ENCODE results near the gene P3H2. TPM values are rescaled to one million over a fixed set of nuclear protein-coding genes. Genes with fewer than 3 reads are reported as not detected.

The P3H2 gene
- total RNA-seq, 1 experiment from 2014 or later, result 0.03 TPM

DNA sequence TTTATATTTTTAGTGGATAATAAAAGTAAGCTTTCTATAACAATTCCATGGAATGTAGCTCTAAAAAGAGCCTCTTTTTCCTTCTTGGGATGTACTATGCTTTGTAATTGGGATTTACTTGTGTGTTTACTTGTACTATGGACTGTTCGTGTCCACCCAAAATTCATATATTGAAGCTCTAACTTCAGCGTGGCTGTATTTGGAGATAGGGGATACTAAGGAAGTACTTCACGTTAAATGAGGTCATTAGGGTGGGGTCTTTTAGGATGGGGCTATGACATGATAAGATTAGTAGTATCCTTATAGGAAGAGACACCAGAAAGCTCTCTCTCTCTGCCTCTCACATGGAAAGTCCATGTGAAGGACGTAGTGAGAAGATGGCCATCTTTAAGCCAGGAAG, 64.9 kb downstream of the P3H2 start:
- no peak for DNase-seq (ENCODE audit: low read depth)

DNA sequence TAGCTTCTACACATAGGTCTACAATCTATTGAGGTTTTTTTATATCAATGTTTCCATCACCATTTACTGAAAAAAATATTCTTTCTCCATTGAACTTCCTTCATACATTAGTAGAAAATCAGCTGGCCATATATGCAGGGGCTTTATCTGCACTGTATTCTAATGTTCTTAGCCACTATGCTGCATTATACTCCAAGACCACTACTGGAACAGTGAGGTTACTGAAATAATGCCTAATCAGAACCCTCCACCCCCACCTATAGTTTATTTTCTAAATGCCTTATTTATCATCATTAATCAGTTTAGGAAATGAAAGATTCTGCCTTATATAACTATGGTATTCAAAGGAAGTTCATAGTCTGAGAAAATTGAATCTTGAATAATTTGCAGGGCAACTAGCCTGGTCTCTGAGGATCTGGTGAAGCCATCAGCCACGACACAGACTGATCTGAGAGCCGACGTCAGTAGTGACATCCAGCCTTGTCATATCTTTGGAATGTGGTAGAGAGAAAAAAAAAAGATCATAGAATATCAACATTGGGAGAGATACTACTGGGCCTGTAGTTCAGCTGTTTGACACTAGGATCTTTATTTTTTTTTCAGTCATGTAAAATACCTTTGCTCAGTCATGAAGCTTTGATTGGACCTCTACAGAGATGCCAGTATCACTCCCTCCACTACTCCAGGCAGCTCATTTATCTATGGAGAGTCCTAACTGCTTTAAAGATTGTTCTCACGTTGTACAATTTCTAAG, 66.6 kb downstream of the P3H2 start:
- DNase-seq (ENCODE audit: low read depth), result peak; percentile 92

DNA sequence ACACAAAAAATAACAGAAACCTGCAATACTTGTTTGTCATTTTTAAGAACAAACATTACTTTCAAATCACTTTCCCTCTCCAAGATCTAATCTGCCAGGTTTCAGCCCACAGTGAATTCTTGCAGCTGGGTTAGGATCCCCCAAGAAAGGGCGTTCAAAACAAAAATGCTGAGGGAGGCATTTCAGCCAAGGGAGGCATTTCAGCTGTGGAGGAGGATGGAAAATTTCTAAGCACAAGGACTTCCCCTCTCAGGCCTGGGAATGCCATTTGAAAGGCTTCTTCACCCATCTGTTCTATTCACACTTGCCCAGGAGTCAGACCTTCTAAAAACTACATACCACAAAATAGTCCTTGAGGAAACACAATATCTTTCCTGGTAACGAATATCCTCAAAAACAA, 69.1 kb downstream of the P3H2 start:
- no peak for DNase-seq (ENCODE audit: low read depth)

DNA sequence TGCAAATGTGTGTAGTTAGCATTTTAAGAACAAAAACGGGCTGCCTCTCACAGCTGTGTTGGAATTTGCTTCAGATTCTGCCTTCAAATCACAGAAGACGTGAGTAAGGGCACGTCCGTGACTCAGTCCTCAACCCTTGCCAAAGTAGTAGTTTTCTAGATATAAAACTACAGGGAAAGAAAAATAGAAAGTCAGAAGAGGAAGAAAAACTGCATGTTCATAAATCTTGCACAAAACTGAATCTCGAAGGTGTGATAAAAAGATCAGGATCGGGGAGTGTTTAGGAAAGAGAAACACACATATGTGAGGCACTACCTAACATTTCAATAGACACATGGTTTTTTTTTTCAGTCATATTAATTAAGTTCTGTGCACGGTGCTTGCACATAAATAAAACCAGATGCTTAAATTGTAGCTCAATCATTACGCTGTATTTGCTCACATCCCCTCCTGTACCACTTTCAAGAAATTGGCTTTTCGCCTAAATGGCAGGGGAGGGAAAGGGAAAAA, 71.7 kb downstream of the P3H2 start:
- peak; percentile 42 for DNase-seq (ENCODE audit: low read depth)

DNA sequence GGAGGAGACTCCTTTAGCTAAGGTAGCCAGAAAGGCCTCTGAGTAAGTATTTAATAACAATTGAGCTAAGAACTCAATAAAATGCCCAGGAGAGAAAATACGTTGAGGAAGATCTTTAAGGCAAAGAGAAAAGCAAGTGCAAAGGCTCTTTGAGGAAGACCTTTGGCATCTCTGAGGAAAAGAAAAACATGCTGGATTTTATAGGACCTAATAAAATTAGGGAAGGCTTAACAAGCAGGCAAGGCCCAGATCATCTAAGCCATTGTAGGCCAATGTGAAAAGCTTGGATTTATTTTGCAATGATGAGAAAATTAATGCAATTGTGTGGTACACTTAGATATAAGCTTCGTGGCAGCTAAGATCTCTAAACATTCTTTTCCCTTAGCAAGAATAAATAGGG, 75.7 kb downstream of the P3H2 start:
- DNase-seq (ENCODE audit: low read depth), result no peak

DNA sequence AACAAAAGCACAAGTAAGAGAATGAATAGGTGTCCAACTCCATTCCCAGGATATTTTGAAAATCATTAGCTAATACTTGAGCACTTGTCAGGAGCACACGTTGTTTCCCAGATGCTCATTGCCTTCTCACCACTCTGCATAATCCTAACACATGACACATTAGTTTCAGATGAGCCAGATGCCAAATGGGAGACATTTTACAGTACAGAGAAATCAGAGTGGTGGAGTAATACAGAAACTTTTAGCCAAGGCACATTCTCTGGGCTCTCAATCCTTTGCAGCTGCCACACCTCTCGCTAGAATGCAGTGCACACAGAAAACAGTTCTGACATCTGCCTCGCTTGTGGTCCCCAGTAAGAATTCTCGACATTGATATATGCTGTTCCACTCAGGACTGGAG, 76.6 kb downstream of the P3H2 start:
- DNase-seq (ENCODE audit: low read depth), result no peak

DNA sequence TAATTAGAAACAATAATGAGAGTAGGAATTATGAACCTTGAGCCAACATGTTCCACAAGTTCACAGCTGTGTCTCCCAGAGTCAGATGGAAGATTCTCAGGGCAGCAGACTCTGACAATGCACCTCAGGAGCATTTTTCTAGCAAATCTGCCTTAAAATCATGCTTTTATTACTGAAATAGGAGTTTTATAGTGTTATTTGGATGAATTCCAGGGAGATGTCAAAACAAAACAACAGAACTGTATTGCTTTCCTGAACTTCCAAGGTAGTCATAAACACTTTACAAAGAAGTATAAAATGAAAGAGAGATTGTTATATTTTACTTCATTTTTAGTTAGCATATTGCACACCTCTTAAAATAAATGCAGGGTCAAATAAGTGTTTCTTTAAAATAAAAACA, 77.0 kb downstream of the P3H2 start:
- DNase-seq (ENCODE audit: low read depth), result no peak

DNA sequence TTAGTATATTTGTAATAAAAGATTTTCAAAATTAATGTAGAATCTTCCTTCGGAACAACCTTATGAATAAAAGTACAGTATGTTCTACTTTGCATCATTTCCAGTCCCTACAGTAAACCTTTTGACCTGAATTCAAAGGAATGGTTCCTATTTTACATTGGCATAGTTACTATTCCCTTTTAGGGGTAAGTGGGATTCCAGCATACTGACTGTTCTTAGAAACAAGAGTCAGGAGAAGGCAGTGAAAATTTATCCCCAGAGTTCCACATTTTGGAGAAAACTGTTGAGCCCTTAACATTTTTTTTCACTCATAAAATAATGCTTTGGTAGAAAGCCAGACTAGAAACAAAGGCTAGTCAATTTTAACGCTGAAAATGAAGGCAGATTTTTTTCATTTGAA, 78.1 kb downstream of the P3H2 start:
- DNase-seq (ENCODE audit: low read depth), result no peak

DNA sequence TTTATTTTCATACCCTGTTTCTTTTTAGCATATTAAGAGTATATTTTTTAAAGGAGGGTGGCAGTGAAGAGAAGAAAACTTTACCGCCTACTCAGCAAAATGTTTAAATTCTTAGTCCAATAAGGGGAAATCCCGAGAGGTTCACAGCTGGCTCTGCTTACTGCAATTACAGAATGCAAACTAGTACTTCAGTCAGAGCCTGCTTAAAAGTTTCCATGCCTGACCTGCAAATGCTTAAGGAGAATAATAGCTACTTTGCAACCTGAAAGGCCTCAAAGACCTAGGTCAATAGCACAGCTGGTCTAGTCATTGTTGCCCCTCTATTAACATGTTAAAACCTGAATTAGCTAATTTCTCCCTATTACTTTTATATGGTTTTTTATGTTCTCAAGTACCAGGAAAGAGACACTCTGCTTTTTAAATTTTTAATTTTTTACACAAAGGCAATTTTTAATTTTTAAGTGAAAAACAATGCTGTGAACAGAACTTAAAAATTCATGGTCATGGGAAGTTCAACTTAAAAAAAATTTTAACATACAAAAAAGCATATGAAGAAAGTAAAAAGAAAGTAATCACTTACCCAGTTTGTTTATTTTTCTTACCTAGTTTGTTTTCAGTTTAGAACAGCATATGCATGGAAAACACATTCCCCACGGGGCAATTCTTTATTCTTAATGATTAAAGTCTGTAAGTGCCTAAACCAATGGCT, 79.2 kb downstream of the P3H2 start:
- no peak for DNase-seq (ENCODE audit: low read depth)

DNA sequence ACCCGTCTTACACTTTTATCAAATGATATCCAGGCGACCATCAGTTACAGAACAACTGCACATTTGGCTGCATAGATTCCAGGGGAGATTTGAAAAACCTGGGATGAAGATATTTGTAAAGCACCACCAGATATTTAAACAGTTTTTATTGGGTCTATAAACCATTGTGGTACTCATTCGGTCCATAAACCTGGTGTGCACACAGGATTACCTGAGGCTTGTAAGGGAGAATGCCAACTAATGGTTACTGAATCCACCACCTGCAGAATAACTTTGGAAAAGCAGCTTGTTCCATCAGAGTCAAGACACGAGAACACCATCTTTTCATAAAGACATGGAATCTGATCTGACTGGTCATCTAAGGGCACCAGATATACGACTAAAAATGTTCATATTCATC, 80.6 kb downstream of the P3H2 start:
- no peak for DNase-seq (ENCODE audit: low read depth)

DNA sequence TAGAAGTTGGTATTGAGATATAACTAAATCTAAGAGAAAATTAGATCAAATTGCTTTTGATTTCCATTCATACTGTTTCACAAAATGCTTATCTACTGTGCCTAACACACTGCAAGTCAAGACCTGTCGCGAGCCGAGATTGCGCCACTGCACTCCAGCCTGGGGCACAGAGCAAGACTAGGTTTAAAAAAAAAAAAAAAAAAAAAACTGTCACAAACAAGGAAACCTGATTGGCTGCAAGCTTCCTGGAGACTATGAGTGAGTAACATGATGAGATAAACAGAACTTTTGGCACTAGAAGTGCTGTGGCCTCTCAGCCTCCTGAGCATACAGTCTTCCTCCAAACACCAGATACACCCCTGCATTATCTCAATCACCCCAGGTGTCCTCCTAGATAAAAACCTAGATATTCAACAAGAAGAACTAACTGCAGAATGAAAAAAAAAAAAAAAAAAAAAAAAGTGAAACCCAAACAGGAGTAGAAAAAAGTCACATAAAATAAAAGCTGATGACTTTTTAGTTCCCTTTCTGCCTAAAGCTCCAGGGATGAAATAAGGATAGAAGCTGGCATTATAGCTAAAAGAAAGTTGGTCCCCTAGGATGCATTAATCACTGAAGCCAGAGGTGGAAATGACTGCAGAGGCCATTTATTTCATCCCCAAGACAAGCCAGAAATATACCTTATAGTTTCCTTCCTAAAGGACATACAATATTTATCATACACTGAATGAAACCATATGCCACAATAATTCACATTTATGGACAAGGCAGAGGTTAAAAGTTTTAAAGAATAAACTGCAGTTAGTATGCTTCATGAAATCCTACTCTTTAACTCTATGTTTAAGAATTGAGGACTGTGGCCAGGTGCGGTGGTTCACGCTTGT, 82.4 kb downstream of the P3H2 start:
- DNase-seq (ENCODE audit: low read depth), result peak; percentile 61

DNA sequence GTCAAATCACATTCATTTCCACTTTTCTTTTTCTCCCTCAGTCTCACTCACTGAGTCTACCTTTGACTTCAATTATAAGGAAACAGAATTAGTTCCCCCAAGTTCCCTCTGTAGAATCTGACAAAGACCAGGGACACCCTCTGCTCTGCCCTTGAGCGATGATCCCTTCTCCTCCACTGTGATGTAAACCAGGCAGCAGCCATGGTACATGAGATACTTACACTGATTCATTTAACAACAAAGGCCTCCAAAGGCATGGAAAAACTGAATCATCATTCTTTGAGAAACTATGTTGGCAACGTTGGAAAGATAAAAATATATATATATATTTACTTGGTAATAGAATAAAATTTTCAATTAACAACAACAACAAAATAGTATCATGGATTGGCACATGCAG, 84.1 kb downstream of the P3H2 start:
- DNase-seq (ENCODE audit: low read depth), result no peak

DNA sequence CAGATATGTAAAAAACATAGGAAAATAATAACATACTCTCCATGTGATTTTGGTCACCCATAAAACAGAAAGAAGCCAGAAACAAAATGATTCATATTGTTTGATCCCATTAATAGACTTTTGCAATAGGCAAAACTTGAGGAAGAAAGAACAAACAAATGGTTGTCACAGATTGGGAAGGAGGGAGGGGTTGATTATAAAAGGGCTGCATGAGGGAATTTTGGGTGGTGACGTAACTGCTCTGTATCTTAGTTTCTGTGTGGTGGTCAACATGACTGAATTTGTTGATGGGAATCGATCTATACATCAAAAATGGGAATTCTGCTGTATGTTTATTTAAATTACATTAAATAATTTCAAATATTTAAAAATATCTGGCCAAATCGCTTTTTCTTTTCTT, 86.3 kb downstream of the P3H2 start:
- no peak for DNase-seq (ENCODE audit: low read depth)

DNA sequence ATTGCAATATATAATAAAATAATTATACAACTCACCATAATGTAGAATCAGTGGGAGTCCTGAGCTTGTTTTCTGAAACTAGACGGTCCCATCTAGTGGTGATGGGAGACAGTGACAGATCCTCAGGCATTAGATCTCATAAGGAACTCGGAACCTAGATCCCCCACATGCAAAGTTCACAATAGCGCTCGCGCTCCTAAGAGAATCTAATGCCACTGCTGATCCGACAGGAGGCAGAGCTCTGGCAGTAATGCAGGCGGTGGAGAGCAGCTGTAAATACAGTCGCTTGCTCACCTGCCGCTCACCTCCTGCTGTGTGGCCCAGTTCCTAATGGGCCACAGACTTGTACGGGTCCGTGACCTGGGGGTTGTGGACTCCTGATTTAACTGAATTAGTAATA, 87.8 kb downstream of the P3H2 start:
- DNase-seq (ENCODE audit: low read depth), result no peak

DNA sequence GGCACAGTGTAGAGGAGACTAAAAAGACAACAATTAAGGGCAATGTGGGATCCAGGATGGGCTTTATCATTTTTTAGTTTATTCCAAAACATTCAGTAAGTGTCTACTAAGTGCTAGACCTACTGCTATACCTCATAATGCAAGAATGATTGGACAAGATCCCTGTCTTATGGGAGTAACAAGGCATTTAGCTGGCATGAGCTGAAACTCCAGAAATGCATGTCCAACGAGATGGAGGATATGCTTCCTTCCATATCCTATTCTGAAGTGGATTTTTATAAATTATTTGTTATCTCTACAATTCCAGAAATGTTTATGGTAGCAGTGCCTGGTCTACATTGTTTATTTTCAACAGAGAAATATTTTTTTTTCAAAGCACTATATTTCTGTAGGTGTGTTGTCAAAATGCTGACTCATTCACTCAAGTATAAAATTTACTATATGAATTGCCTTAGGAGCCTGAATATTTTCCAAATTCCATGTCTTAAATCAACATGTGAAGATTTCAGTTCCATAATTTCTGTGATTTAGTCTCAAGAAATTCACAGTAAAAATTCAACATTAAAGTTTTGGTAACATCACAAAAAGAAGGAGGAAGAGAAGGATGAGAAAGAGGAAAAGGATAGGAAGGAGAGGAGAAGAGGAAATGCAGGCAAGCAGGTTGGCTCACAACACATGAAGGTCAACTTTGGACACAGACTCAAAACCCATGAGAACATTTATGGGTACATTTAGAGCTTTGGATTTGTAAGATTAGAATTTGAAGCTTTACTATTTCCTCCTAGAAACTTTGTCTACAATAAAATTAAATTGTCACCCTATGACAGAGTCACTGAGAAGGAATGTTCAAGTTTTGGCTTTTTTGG, 88.6 kb downstream of the P3H2 start:
- no peak for DNase-seq (ENCODE audit: low read depth)

DNA sequence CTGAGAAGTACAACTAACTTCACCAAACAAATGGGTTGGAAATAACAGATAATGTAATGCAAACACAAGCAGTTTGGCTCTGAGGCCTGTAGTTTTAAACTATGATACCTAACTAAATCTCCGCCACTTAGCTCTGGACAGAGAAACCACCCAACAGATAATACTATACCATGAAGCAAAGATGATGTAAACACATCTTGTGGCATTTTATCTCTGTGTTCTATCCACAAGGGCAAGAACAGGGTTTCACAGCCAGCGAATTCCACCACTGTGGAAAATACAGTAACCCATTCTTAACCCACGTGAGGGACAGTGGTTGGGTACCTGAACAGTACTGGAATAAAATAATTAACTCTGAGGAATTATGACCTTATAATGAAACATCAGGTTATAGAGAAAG, 93.6 kb downstream of the P3H2 start:
- no peak for DNase-seq (ENCODE audit: low read depth)

DNA sequence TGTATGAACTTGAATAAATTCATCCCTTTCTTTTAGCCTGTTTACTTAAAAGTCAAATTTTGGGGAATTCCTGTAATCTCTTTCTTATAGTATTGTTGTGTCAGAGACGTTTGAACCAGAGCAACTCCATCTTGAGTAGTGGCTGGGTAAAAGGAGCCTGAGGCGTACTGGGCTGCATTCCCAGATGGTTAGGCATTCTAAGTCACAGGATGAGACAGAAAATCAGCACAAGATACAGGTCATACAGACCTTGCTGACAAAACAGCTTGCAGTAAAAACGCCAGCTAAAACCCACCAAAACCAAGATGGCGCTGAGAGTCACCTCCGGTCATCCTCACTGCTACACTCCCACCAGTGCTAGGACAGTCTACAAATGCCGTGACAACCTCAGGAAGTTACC, 94.5 kb downstream of the P3H2 start:
- DNase-seq (ENCODE audit: low read depth), result no peak

DNA sequence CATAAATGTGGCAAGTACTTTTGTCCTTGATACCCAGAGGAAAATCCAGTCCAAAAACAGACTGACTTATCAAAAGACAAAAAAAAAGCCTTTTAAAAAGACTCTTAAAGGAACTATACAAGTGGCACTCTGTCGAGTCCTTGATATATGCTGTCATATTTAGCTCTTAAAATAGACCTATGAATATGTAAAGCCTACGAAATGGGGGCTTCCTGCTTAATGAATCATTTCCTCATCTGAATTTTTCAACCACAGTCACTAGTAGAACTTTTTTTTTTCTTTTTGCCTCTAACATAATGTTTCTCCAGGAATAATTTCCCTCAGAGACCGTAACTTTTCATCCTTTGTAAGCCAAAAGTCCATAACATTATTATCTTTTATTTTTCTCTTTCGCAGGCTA, 95.8 kb downstream of the P3H2 start:
- DNase-seq (ENCODE audit: low read depth), result peak; percentile 87

DNA sequence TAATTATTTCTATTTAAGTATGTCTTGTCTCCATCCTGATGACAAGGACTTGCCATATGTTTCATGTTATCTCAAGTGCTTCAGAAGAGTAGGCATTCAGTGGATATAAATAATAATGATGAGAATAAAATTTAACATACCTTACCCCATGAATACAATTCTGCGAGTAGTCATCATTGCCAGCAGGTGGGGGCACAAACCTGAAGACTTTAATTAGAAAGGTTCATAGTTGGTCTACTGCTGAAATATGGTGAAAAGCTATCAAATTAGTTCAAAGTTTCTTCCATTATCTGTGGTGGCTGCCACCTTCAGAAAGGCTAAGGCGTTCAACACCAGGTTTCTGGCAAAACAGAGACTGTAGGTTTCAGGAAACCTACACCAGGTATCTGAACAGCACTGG, 100.9 kb downstream of the P3H2 start:
- no peak for DNase-seq (ENCODE audit: low read depth)

DNA sequence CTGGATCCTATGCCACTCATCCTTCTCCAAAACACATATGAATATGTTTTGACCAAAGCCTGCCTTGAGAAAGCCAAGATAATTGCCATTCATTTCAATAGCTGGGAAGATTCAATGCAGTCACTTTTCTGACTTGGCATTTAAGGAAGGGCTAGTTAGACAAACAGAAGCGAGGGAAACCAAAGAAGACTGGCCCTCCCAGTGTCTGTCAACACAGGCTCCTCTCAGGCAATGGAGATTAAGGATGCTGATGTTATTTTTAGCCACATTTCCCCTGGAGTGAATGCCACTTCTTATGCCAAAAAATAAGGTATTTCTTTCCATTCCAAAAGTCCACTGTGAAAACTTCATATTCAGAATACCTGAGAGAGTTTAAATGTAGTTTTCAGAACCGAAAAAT, 101.7 kb downstream of the P3H2 start:
- DNase-seq (ENCODE audit: low read depth), result no peak

DNA sequence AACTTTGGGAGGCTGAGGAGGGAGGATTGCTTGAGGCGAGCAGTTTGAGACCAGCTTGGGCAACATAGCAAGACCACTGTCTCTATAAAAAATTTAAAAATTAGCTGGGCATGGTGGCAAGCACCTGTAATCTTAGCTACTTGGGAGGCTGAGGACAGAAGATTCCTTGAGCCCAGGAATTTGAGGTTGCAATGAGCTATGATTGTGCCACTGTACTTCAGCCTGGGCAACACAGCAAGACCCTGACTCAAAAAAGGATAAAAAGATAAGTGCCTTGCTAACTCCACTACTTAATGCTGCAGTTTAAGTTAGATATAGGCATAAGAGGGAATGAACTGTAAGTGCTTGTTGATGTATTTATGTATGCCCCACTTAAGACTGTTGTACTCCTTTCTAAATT, 102.2 kb downstream of the P3H2 start:
- no peak for DNase-seq (ENCODE audit: low read depth)
